GM12892 (cell line): ENCODE measurements around the gene UST.

Source experiments
- POLR2A ChIP-seq: IDR thresholded peaks from 2 replicates; pipeline ENCODE4 v1.6.1; 2011; ENCODE audit warnings: low read depth, low read length, control low read depth
- TAF1 ChIP-seq: IDR thresholded peaks from 2 replicates; pipeline ENCODE4 v1.6.1; 2011; ENCODE audit warnings: low read depth, mild to moderate bottlenecking, control low read depth, low read length, borderline replicate concordance

- no peak for TF ChIP-seq POLR2A
- no peak for TF ChIP-seq TAF1
Observed at GRCh38 chr6:149095842-149096241, 349.0 kb downstream of the UST start.
